Measurements from ENCODE around the gene BAHCC1.

BAHCC1 gene

DNA sequence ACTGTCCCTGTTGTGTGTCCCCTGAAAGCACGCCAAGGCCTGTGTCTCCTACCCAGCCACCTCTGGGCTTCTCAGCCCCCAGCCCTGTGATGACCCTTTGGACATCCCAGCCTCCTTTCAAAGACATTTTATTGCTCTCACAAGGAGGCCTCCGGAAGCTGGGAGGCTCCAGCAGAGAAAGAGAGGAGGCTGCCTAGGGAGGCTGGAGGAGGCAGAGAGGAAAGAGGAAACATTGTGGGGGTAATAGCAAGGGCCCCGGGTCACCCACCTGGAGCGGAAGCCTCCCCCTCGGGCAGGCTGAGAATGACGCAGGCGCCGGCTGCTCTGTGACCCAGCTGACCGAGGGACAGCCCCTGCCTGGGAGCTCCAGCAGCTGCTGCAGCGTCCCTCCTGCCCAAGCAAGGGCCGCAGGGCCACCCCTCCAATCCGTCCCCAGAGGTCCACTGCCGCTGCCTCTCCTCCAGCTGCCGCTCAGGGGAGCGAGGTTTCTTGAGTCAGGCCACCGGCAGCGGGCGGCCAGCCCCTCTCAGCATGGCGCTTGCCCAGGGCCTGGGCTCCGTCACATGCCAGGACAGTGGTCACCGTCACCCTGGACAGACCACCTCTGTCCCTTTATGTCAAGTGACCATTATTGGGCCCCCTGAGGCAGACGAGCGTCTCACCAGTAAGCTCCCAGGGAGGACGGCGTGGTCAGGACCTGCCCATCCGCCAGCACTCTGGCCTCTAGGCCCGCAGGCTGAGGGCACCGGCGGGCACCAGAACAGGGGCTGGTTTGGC is 88.0 kb downstream of the BAHCC1 start:
- H3K27me3 ChIP-seq (ENCODE audit: control insufficient read depth in 5 of 5, insufficient read depth in 4 of 5, low read length in 5 of 5) = peaks cover 0 to 2% (median 0%) of the 10 kb centered on the region in 5 donors
- peak overlapping the region in 2 of 5 donors; percentile 37 to 64 for H3K9ac ChIP-seq (ENCODE audit: low read length in 5 of 5)
- no peaks in the 10 kb centered on the region for H3K9me3 ChIP-seq (ENCODE audit: control insufficient read depth in 5 of 5, low read length in 5 of 5)
- H3K4me1 ChIP-seq (ENCODE audit: control insufficient read depth in 5 of 5, insufficient read depth in 5 of 5, low read length in 5 of 5) = peaks cover 0 to 57% (median 48%) of the 10 kb centered on the region in 5 donors
- no peak overlapping the region for H3K27ac ChIP-seq (ENCODE audit: low read depth, low read length)
- no peaks in the 10 kb centered on the region for H3K36me3 ChIP-seq (ENCODE audit: control insufficient read depth in 5 of 5, insufficient read depth in 5 of 5, low read length in 5 of 5)
- H3K4me3 ChIP-seq (ENCODE audit: low read depth in 1 of 5, low read length in 5 of 5) = peak overlapping the region in 3 of 5 donors; percentile 54 to 66 (median 60)

DNA sequence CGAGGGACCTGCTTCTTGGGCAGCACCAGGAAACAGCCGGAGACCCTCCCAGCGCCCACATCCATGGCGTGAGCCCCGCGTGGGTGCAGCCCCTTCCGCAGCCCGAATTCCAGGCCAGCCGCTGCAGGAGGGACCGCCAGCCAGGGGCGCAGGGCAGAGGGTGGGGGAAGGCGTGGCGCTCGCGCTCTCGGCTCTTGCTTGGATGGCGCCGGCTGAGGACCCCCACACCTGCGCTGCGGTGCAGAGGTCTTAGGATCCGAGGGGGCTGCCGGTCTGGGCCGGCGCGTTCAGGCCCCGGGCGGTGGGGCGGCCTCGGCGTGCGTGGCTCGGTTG is 88.6 kb downstream of the BAHCC1 start:
- Histone ChIP-seq H3K27ac (ENCODE audit: low read depth, low read length) (no peak overlapping the region), H3K9ac (ENCODE audit: low read length in 5 of 5) (peak overlapping the region in 3 of 5 donors; percentile 37 to 64 (median 45))

DNA sequence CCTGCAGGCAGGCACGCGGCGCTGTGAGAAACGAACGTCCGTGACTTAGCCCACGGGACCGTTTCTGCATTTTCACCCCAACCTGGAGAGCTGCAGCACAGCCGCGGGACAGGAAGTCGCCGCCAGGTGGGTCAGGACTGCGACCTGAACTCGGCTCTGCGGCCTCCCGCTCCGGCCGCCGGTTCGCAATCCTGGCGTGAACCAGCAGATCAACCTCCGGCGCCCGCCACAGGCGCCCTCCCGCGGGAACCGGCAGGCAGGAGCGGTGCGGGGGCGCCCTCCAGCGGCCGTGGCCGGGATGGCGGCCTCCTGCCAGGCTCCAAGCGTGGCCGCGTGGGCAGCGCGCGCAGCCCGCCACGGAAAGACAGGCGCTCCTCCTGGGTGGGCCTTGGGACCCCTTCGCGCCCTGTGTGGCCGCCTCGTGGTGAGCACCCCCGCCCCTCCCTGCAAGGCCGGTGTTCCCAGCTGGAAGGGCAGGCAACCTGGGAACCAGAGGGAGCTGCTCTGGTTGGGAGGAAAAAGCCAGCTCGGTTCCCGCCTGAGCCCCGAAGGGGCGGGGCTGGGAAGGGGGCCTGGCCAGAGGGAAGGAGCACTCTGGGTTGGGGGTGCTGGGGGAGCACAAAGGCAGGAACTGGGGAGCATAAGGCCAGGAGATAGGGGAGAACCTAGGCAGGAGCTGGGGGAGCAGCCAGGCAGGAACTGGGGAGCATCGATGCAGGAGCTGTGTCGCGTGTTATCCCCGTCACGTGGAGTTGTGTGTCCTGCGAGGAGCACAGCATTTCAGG is 89.1 kb downstream of the BAHCC1 start:
- Histone ChIP-seq H3K4me1 (ENCODE audit: control insufficient read depth in 5 of 5, insufficient read depth in 5 of 5, low read length in 5 of 5) (peaks cover 0 to 66% (median 55%) of the 10 kb centered on the region in 5 donors), H3K27ac (ENCODE audit: low read depth, low read length) (no peak overlapping the region), H3K27me3 (ENCODE audit: control insufficient read depth in 5 of 5, insufficient read depth in 4 of 5, low read length in 5 of 5) (peaks cover 0 to 2% (median 0%) of the 10 kb centered on the region in 5 donors), H3K9ac (ENCODE audit: low read length in 5 of 5) (peak overlapping the region in 3 of 5 donors; percentile 37 to 64 (median 45)), H3K9me3 (ENCODE audit: control insufficient read depth in 5 of 5, low read length in 5 of 5) (no peaks in the 10 kb centered on the region), H3K4me3 (ENCODE audit: low read depth in 1 of 5, low read length in 5 of 5) (peak overlapping the region; percentile 44 to 66 (median 54)), H3K36me3 (ENCODE audit: control insufficient read depth in 5 of 5, insufficient read depth in 5 of 5, low read length in 5 of 5) (no peaks in the 10 kb centered on the region)

More for the DNA sequence above, 88.6 kb downstream of the BAHCC1 start:
- H3K4me3 ChIP-seq (ENCODE audit: low read depth in 1 of 5, low read length in 5 of 5) = peak overlapping the region in 4 of 5 donors; percentile 51 to 66 (median 57)
- H3K36me3 ChIP-seq (ENCODE audit: control insufficient read depth in 5 of 5, insufficient read depth in 5 of 5, low read length in 5 of 5) = no peaks in the 10 kb centered on the region
- H3K9me3 ChIP-seq (ENCODE audit: control insufficient read depth in 5 of 5, low read length in 5 of 5) = no peaks in the 10 kb centered on the region
- peaks cover 0 to 2% (median 0%) of the 10 kb centered on the region in 5 donors for H3K27me3 ChIP-seq (ENCODE audit: control insufficient read depth in 5 of 5, insufficient read depth in 4 of 5, low read length in 5 of 5)
- H3K4me1 ChIP-seq (ENCODE audit: control insufficient read depth in 5 of 5, insufficient read depth in 5 of 5, low read length in 5 of 5) = peaks cover 0 to 63% (median 54%) of the 10 kb centered on the region in 5 donors

DNA sequence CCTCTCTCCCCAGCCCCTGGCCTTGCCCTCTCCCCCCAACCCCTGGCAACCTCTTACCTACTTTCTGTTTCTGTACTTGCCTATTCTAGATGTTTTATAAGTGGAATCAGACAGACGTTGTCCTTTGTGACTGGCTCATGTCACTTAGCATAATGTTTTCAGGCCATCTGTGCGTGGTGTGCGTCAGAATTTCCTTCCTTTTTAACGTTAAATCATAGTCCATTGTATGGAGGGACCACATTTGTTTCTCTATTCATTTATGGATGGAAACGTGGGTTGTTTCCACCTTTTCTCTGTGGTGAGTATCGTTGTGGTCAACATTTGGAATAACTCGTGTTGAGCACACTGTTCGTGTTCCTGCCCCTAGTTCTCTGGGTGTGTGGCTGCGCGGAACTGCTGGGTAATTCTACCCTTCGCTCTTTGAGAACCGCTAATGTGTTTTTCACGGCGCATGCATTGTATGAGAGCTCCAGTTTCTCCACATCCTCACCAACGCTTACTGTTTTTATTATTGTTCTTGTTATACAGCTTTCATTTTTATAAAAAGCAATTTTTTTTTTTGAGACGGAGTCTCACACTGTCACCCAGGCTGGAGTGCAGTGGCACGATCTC is 91.0 kb downstream of the BAHCC1 start:
- Histone ChIP-seq H3K4me1 (ENCODE audit: control insufficient read depth in 5 of 5, insufficient read depth in 5 of 5, low read length in 5 of 5) (peaks cover 0 to 51% (median 39%) of the 10 kb centered on the region in 5 donors), H3K4me3 (ENCODE audit: low read depth in 1 of 5, low read length in 5 of 5) (no peak overlapping the region), H3K36me3 (ENCODE audit: control insufficient read depth in 5 of 5, insufficient read depth in 5 of 5, low read length in 5 of 5) (no peaks in the 10 kb centered on the region), H3K27me3 (ENCODE audit: control insufficient read depth in 5 of 5, insufficient read depth in 4 of 5, low read length in 5 of 5) (peaks cover 0 to 12% (median 2%) of the 10 kb centered on the region in 5 donors), H3K27ac (ENCODE audit: low read depth, low read length) (no peak overlapping the region), H3K9me3 (ENCODE audit: control insufficient read depth in 5 of 5, low read length in 5 of 5) (no peaks in the 10 kb centered on the region), H3K9ac (ENCODE audit: low read length in 5 of 5) (no peak overlapping the region)

DNA sequence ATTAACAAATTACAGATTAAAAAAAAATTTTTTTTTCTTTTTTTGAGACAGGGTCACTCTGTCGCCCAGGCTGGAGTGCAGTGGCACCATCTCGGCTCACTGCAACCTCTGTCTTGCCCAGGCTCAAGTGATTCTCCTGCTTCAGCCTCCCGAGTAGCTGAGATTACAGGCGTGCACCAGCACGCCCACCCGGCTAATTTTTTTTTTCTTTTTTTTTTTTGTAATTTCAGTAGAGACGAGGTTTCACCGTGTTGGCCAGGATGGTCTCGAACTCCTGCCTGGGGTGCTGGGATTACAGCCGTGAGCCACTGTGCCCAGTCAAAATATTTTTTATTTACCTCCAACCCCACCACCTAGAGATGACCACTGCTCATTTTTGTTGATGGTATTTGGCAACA is 91.8 kb downstream of the BAHCC1 start:
- Histone ChIP-seq H3K27me3 (ENCODE audit: control insufficient read depth in 5 of 5, insufficient read depth in 4 of 5, low read length in 5 of 5) (peaks cover 2 to 16% (median 4%) of the 10 kb centered on the region in 5 donors), H3K4me3 (ENCODE audit: low read depth in 1 of 5, low read length in 5 of 5) (peak overlapping the region in 2 of 5 donors; percentile 60 to 70), H3K27ac (ENCODE audit: low read depth, low read length) (no peak overlapping the region), H3K9ac (ENCODE audit: low read length in 5 of 5) (no peak overlapping the region), H3K4me1 (ENCODE audit: control insufficient read depth in 5 of 5, insufficient read depth in 5 of 5, low read length in 5 of 5) (peaks cover 0 to 46% (median 34%) of the 10 kb centered on the region in 5 donors), H3K36me3 (ENCODE audit: control insufficient read depth in 5 of 5, insufficient read depth in 5 of 5, low read length in 5 of 5) (no peaks in the 10 kb centered on the region), H3K9me3 (ENCODE audit: control insufficient read depth in 5 of 5, low read length in 5 of 5) (no peaks in the 10 kb centered on the region)

DNA sequence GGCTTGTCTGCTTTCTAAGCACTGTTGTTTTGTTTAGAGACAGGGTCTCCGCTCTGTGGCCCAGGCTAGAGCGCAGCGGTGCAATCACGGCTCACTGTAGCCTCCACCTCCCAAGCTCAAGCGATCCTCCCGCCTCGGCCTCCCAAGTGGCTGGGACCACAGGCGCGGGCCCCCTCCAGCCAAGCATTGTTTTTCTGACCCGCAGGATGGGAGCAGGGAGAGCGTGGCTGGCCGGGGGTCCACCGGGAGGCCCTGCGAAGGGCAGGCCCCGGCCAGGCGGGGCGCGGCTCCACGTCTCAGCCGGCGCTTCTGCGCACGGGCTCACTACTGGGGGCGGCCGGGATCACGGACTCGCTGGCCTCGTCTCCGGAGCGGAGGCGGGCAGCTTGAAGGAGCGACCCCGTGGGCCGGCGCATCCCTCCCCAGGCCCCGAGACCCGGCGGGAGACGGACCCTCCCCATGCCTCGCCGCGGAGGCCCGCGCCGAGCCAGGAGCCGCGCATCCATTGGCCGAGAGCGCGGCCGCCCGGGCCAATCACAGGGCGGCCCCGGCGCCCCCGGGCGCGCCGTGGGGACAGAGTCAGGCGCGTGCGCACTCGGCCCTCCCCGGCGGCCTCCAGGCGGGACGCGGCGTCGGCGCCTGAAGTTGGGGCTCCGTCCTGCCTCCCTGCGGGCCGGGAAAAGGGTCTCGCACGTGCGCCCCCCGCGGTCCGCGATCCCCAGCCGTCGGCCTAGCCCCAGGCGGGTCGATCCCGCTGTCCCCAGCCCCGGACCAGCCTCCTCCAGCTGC is 92.4 kb downstream of the BAHCC1 start:
- Histone ChIP-seq H3K27ac (ENCODE audit: low read depth, low read length) (no peak overlapping the region), H3K4me1 (ENCODE audit: control insufficient read depth in 5 of 5, insufficient read depth in 5 of 5, low read length in 5 of 5) (peaks cover 0 to 44% (median 34%) of the 10 kb centered on the region in 5 donors), H3K9me3 (ENCODE audit: control insufficient read depth in 5 of 5, low read length in 5 of 5) (no peaks in the 10 kb centered on the region), H3K36me3 (ENCODE audit: control insufficient read depth in 5 of 5, insufficient read depth in 5 of 5, low read length in 5 of 5) (no peaks in the 10 kb centered on the region), H3K27me3 (ENCODE audit: control insufficient read depth in 5 of 5, insufficient read depth in 4 of 5, low read length in 5 of 5) (peaks cover 2 to 19% (median 6%) of the 10 kb centered on the region in 5 donors), H3K9ac (ENCODE audit: low read length in 5 of 5) (peak overlapping the region in 4 of 5 donors; percentile 61 to 82 (median 70)), H3K4me3 (ENCODE audit: low read depth in 1 of 5, low read length in 5 of 5) (peak overlapping the region in 4 of 5 donors; percentile 39 to 70 (median 60))

DNA sequence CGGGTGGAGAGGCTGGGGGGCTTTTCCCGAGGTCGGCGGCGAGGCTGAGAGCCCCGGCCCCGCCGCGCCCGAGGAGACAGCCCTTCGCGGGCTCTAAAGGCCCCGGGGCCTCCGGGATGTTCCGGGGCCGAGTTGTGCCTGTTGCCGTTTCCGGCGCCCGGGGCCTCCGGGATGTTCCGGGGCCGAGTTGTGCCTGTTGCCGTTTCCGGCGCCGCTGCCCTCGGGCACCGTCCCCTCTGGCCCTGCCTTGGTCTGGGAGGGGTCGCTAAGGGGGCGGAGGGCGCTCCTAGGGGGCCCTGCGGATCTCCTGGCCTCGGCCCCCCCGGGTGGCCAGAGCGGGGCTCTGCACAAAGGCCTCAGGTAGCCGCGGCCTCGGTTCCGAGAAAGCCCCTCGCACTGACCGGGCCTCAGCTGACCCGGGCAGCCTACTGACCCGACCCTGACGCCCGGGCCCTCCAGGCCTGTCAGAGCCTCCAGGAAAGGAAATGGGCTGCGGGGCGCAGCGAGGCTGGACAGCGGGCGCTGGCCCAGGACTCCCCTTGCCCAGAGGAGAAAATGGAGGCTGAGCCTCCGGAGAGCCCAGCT is 93.1 kb downstream of the BAHCC1 start:
- H3K4me3 ChIP-seq (ENCODE audit: low read depth in 1 of 5, low read length in 5 of 5) = peak overlapping the region in 4 of 5 donors; percentile 39 to 70 (median 60)
- H3K27ac ChIP-seq (ENCODE audit: low read depth, low read length) = no peak overlapping the region
- H3K9ac ChIP-seq (ENCODE audit: low read length in 5 of 5) = peak overlapping the region in 4 of 5 donors; percentile 61 to 82 (median 70)
- H3K4me1 ChIP-seq (ENCODE audit: control insufficient read depth in 5 of 5, insufficient read depth in 5 of 5, low read length in 5 of 5) = peaks cover 0 to 38% (median 27%) of the 10 kb centered on the region in 5 donors
- no peaks in the 10 kb centered on the region for H3K36me3 ChIP-seq (ENCODE audit: control insufficient read depth in 5 of 5, insufficient read depth in 5 of 5, low read length in 5 of 5)
- H3K9me3 ChIP-seq (ENCODE audit: control insufficient read depth in 5 of 5, low read length in 5 of 5) = no peaks in the 10 kb centered on the region
- peaks cover 6 to 19% (median 8%) of the 10 kb centered on the region in 5 donors for H3K27me3 ChIP-seq (ENCODE audit: control insufficient read depth in 5 of 5, insufficient read depth in 4 of 5, low read length in 5 of 5)

DNA sequence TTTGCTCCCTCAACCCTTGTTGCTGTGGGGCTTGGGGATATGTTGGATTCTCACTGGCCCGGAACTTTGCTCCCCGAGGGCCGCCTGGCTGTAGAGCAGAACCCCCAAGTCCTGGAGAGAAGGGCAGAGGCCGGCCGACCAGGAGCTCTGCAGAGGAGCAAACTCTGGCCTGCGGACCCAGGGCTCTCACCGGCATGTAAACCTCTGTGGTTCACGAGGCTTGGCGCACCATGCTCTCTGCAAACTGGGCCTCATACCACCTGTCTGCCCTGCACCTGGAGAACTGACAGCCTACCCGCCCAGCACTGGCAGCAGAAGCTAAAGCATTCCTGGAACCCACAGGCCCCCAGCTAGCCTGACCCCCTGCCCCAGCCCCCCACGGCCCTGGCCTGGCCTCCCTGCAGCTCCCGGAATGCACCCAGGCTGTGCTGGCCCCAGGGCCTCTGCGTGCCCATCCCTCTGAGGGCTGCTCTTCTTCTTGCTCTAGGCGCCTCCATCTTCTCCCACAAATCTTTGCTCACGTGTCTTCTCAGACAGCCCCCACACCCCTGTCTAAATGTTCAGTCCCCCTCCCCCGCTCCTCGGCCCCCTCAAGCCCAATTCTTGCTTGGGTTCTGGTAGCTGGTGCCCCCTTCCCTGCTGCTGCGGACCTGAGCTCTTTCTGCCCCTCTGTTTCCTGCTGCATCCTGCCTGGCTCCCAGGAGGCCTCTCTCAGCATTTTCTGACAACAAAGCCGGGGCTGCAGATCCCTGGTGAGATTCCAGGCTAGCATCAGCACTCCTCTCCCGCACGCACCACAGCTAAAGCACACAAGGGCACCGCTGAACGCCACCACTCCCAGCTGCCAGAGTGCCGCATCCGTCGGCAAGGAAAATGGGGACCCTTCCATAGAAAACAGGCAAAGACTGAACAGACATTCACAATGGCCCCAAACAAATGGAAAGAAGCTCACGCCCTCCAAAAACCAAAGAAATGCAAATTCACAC is 94.0 kb downstream of the BAHCC1 start:
- Histone ChIP-seq H3K4me3 (ENCODE audit: low read depth in 1 of 5, low read length in 5 of 5) (peak overlapping the region in 1 of 5 donors; percentile 70), H3K4me1 (ENCODE audit: control insufficient read depth in 5 of 5, insufficient read depth in 5 of 5, low read length in 5 of 5) (peaks cover 0 to 28% (median 19%) of the 10 kb centered on the region in 5 donors), H3K27ac (ENCODE audit: low read depth, low read length) (no peak overlapping the region), H3K27me3 (ENCODE audit: control insufficient read depth in 5 of 5, insufficient read depth in 4 of 5, low read length in 5 of 5) (peaks cover 6 to 19% (median 11%) of the 10 kb centered on the region in 5 donors), H3K36me3 (ENCODE audit: control insufficient read depth in 5 of 5, insufficient read depth in 5 of 5, low read length in 5 of 5) (no peaks in the 10 kb centered on the region), H3K9ac (ENCODE audit: low read length in 5 of 5) (peak overlapping the region in 1 of 5 donors; percentile 35), H3K9me3 (ENCODE audit: control insufficient read depth in 5 of 5, low read length in 5 of 5) (no peaks in the 10 kb centered on the region)

Data from subcutaneous abdominal adipose tissue (tissue), 5 donors.